COR-L47 (cell line): ENCODE results near the gene NMBR.
A peak's percentile ranks its signal among the peaks of the same experiment; 100 is the strongest.
"Not testable (repeated sequence)": the region's sequence is repeated elsewhere in the genome, so short reads cannot be mapped to it uniquely, and the experiment has no call there.

Experiments used
- DNase-seq: peaks from one replicate; lab custom pipeline; 2025; lab: John Stamatoyannopoulos, UW

The NMBR gene

DNA sequence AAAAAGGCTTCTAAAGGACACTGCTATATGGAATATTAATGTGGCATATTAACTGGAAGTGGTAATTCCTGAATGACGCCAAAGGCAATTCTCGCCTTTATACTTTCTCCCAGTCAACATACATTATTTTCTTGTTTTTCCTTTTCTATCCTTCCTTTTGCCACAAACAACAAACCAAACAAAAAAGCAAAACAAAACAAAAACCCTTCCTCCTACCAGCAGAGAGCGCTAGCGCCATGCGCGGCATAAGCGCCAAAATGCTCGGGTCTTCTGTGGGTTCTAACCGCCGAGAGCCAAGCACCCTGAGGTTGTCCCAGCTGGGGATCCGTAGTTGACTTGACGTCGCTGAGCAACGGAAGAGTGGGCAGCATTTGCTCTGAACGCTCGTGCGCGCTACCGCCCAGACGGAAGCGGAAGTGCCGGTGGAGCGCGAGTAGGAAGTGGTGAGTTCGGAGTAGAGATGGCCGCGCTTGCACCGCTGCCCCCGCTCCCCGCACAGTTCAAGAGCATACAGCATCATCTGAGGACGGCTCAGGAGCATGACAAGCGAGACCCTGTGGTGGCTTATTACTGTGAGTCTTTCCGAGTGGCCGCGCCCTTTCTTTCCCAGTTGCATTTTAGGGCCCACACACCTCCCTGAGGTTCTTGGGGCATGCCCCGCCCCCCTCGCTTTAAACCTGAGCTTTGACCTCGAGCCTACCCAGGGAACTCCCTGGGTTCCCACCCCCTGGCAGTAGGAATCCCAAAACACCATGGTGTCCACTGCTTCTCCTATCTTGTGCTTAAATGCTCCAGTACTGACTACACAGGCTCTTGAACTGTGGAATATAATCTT is at the start of gene NMBR, which contains the start of gene VTA1:
NMBR (minus strand) TSS at position 295 of the 835 bp plus-strand sequence. CDS start 58,464 bp downstream, outside the sequence.
VTA1 (plus strand) TSS at position 436 of the 835 bp plus-strand sequence; CDS start at position 461, 25 bp downstream.
- DNase-seq = peak; percentile 92

DNA sequence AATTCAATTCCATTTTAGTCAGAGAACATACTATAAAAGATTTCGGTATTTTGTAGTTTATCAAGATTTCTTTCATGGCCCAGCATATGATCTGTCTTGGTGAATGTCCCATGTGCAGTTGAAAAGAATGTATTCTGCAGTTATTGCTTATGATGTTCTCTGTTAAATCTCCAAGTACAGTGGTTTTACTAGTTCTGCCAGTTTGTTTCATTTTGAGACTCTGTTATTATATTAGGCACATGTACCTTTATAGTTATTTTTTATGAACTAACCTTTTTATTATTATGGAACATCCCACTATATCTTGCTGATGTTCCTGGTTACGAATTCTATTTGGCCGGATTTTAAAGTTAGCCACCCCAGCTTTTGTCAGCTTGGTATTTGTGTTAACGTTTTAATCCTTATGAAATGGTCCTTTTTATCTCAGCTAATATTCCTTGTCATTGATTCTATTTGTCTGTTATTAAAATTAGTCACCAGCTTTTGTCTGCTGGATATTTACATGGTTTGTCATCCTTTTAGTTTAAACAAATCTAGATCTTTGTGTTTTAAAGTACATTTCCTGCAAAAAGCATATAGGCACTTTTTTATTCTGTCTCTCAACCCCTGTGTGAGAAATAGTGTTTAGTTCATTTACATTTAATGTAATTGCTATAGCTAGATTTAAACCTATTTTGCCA is 49.1 kb upstream of the NMBR start:
- no peak for DNase-seq

DNA sequence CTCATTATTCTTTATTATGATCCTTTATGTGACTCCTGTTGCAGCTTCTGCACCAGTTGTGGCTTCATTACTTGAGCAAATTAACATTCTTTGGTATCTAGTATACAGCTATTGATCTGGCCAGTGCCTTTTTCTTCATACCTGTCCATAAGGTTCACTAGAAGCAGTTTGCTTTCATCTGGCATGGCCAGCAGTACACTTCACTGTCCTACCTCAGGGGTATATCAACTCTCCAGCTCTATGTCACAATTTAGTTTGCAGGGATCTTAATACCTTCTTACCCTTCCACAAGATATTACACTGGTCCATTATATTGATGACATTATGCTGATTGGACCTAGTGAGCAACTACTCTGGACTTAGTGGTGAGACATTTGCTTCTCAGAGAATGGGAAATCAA is 46.7 kb upstream of the NMBR start:
- no peak for DNase-seq

DNA sequence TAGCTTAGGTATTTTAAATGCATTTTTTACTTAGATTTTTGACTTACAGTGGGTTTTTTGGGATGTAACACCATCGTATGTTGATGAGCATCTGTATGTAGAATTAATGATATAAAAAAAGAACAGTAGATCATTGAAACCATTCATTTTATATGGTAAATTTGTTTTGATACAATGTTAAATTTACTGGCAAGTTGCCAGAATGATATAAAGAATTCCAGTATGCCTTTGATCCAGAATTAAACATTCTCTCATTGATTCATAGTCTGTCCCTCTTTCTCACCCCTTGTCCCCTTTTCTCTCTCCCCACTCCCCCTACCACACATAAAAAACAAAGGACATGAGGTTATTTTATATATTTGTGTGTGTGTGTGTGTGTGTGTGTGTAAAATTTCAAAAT is 45.4 kb upstream of the NMBR start:
- no peak for DNase-seq

DNA sequence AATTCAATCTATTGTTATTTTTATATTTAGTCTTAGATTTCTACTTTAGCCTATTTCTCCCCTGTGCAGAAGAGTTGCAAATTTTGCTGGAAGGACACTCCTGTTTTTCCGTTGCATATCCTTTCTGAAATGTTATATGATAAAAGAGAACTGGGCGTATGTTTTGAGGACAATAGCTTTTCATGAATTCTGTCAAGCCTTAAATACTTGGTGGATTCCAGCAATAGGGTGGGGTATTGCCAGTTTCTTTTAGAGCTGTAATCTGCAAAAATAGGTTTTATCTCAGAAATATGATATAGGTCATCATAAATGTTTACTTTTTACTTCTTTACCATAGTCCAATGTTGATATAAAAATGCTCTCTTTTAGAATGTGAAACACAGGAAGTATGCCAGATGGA is 42.1 kb upstream of the NMBR start:
- DNase-seq = no peak

DNA sequence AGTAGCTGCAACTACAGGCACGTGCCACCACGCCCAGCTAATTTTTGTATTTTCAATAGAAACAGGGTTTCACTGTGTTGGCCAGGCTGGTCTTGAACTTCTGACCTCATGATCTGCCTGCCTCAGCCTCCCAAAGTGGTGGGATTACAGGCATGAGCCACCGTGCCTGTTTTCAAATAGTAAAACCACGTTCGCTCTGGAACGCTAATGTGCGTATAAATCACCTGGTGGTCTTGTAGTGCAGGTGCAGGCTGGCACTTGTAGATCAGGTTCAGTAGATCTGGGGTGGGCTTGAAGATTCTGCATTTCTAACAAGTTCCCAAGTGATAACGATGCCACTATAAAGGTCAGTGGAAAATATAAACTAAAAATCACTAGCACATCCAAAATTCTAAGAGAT is 41.4 kb upstream of the NMBR start:
- DNase-seq = not testable (repeated sequence)

DNA sequence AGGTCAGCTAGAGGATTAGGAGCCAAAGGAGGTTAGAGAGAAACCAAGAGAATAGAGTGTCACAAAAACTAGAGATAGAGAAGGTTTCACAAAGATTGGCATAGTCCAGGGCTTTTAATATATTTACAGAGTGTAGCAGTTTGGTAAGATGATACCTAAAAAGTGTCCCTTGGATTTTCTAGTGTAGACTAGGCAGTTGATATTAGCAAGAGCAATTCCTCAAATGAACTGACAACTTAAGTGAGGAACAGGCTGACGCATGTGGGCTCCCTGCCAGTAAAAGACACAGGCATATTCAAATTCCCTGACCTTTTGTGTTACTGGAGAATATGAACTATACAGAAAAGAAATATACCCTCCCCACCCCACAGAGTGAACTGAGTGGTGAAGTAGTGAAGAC is 40.3 kb upstream of the NMBR start:
- peak; percentile 31 for DNase-seq

DNA sequence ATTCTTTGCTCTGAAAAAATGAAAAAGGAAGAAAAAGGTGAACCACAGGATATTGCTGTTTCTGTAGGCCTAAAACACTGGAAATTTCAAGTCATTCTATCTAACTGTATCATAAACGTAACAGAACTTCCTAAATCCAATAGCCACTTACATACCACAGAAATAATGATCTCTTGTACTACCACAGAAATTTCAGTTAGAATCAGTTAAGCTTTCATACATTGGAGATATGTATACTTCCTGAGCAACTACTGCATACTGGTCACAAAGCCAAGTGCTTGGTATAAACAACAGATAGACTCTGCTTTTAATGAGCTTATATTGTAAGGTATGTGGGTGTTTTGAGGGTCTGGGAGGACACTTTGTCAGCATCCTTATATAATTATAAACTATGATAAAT is 38.7 kb upstream of the NMBR start:
- DNase-seq = no peak

DNA sequence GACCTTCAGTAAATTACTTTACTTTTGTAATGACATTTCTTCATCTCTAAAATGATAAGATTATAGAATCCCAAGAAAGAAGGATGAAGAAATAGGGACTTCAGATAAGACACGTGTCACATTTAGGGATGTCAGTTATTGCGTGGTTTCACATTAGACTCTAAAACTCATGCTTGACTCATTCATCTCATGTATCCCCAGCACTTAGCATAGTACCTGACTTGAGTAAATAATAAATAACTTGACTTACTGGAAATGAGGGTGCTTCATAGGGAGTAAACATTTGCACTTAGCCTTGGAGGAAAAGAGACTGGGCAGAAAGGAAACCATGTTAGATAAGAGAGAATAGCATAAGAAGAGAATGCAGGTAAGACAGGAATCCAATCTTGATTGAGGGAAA is 37.4 kb upstream of the NMBR start:
- no peak for DNase-seq

DNA sequence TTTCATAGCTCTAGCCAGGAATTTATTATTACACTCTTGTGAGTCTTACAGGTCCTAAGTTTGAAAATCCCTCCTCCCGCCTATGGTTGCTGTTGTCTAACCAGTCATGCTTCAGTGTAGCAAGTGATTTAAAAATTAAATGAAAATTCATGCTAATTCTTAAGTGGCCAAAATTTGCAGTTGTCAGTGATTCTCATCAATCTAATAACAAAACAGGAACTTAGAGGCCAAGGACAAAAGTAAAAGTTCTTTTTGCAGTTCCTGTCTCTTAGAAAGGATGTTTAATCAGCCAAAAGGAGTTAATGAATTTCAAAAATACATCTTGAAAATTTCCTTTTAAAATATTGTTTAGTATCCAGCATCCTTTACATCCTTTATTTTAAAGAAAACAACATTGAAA is 36.4 kb upstream of the NMBR start:
- no peak for DNase-seq

DNA sequence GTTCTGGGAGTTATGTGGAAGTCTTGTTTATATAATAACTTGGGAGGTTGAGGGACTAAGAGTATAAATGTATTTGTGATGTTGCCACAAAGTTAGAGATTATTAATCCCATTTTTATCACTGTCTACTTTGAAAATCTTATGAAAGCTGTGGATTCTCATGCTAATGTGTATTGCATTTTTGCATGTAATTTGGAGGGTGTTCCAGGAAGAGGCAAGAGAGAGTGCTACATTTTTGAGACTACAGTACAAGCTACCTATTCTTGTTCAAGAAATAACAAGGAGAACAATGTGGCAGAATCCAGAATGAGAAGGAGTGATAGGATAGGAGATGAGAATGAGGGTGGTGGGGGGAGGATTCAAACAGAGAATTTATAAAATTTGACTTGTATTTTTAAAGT is 35.1 kb upstream of the NMBR start:
- no peak for DNase-seq

DNA sequence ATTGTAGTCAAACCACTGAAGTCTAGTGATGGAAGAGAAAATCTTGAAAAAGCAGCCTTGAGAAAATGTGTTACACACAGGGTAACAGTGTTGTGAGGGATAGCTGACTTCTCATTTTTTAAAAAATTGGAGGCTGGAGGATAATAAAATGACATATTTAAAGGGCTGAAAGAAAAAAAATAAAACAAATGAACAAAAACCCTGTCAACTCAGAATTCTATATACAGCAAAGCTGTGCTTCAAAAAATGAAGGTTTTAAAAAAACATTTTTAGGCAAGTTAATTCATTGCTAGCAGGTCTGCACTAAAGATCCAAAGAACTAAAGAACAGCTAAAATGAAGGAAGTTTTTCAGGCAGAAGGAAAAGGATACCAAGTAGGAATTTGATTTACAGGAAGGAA is 31.2 kb upstream of the NMBR start:
- no peak for DNase-seq

DNA sequence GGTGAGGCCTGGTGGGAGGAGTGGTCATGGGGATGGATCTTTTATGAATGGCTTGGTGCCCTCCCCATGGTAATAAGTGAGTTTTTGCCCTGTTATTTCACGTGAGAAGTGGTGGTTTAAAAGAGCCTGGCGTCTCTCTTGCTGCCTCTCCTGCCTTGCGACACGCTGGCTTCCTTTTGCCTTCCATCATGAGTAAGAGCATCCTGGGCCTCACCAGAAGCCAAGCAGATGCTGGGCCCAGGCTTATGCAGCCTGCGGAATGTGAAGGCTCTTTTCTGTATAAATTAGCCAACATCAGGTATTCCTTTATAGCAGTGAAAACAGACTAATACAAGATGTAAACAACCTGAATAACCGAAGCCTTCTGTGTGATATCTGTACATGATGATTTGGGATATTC is 27.8 kb upstream of the NMBR start:
- DNase-seq = no peak

DNA sequence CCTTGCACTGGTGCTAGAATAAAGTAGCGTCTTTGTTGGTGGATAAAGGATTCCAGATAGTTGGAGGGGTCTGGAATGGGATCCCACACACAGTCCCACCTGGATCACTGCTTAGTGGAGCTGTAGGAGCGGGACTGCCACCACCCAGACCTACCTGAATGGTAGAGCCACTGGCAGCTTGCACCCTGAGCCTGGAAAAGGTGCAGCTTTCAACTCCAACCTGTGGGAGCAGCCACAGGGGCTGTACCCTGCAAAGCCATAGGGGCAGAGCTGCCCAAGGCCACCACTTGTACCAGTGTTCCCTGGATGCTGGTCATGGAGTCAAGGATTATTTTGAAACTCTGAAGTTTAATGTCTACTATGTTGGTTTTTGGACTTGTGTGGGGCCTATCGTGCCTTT is 27.1 kb upstream of the NMBR start:
- DNase-seq = no peak

DNA sequence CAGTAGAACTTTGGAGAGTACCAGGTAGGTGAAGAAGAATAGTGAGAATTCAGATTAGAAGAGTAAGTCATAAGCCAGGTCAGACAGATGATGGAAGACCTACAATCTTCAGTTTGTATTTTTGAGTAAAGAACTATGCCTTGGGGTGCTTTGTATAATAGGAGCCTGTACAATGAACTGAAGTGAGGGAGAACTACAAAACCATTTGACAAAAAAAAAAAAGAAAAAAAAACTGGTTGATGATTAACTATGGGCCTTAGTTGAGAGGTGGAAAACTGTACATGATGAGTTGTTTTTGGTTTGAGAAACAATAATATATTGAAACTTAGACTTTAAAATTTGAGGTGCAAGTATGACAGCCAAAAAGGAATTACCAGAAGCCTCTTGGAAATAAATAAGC is 25.8 kb upstream of the NMBR start:
- DNase-seq = no peak

DNA sequence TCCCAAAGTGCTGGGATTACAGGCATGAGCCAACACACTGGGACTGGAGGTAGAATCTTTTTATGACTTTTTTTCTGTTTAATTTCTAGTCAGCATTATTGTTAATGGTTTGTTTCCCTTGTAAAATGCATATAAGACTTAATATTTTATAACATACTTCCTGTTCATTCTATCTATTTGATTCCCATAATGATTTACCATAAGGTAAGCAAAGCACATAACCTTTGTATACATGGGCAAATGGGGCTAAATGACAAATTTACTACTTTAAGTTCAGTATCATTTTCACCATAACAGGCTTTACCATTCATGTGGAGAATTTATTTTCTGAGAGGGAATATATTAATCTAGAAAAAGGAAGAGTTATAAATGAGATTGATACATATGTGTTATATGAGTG is 24.4 kb upstream of the NMBR start:
- DNase-seq = no peak

DNA sequence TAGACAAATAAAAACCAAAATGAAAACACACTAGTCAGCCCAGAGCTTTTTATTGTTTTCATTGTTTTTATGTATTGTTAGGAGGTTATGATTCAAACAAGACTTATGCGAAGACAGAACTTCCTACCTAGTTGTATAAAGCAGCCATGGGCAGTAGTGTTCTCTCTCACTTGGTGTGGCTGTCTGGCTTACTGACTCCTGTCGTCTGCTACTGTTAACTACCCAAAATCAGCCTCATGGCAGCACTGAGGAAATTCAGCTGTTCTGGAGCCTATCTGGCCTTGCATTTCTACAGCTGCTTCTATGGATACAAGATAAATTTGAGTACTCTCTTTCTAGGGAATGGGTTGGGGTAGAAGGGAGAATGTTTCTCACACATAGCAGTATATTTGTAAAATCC is 20.6 kb upstream of the NMBR start:
- no peak for DNase-seq

DNA sequence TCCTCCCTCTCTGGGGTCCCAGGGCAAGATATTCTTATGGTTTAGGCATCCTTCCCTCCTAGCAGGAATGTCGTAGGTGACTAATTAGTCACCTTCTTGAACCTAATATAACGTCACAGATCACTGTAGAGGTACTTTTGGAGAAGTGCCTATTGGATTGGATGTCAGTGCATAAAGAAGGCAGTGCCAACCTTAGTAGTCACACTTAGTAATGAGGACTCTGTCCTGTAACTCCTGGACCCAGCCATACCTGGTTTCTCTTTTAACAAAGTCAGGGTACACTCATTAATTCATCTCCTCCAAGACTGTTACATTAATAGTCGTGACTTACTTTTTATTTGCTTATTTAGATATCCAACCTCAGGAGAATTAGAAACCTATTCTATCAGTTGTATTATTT is 20.1 kb upstream of the NMBR start:
- no peak for DNase-seq

DNA sequence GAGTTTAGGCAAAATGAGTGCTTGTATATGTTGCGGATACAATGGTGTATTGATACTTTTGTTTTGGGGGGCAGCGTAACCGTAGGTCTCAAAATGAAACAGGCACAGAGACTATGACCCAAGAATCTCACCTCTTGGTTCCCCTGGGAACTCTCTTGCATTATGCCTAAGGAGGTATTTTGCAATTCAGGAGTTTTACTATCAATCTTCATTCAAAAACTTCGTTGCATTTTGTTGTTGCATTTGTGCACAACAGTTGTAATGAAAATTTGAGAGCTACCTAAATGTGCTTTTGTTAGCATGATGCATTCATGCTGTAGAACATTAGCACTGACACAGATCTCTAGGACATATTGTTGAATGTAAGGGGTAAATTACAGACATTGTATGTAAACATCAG is 18.3 kb upstream of the NMBR start:
- no peak for DNase-seq

DNA sequence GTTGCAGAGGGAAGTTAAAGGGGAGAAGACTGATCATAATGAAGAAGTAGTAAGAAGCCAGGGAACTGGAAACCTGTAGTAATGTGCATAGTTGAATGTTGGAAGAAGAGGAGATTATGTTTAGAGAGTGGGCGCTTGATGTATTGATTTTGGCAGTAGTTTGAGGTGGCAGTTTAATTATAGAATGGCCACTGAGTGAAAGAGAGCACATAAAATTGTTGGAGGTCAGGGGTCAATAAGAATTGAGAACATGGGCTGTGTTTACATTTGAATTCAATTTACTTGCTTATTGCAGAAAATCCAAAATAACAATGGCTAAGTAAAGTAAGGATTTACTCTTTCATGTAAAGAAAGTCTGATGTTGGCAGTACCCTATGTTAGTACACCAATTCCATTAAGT is 15.9 kb upstream of the NMBR start:
- no peak for DNase-seq

DNA sequence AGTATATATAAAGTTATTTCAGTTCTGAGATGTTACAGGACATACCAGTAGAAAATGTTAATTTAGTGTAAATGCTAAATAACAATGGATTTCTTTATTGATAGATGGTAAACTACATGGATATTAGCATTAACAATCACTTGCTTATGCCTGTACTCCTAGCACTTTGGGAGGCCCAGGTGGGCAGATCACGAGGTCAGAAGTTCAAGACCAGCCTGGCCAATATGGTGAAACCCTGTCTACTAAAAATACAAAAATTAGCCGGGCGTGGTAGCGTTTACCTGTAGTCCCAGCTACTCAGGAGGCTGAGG is 9.8 kb upstream of the NMBR start:
- DNase-seq = not testable (repeated sequence)

DNA sequence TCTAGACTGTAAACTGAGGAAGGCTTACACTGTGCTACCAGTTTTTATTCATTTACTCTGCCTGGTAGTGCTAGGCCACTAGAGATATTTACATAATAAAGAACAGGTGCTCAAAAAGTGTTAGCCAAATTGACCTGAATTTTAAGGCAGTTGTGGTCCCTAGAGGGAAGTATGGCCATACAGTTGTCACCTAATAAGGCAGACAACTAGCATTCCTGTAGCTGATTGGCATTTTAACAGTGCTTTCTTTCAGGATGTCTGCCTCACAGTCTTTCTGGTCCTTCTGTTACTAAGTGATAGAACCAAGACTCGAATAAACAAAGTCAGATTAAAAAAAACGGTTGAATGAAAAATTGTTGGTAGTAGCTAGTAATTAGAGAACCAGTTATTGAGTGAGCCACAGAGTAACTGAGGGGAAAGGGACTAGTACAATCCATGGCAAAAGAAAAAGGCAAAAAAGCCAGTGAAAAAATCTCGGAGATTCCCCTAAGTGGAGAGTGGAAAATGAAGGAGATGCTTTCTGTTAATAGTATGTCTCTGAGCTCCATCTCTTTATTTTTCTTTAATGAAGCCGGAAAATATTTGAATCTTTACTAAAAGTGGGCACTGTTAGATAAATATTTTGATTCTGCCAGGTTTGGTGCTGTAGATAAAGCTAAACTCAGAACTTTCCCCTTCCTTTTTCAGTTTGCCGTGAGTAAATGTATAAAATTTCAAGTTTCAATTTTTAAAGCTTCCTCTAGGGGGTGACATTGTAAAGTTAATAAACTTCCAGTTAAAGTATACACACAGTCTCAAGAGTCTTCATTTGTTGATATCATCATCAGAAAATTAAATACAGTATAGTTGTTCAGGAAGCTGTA is 9.2 kb upstream of the NMBR start:
- no peak for DNase-seq

DNA sequence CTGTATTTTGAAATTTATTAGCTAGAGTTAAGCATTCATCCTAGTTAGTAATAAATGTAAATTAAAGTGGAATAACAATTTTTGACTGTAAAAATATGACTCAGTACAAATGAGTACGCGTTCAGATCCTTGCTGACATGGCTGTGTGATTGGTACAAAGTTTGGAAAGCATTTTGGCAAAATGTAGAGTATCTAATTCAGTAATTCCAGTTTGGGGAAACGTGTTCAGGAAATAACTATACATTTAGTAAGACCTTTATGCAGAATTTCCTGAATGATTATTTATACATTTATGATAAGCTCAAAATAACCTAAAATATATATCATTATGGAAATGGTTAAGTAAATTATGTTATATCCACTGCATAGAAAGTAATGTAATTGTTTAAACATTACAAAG is 8.2 kb upstream of the NMBR start:
- no peak for DNase-seq
